GM21737 (cell line): Measurements from ENCODE around the gene CASKIN2.
"Not testable (repeated sequence)": the region's sequence is repeated elsewhere in the genome, so short reads cannot be mapped to it uniquely, and the experiment has no call there.

Experiments used
- ATAC-seq: cut with Tn5 transposase; IDR thresholded peaks from one replicate; pipeline ENCODE4 v1.9.1; 2021; ENCODE audit warnings: mild to moderate bottlenecking, moderate library complexity; ENCODE audit not compliant: unreplicated experiment

CASKIN2 gene

GRCh38 chr17:75524269-75524969, 9.1 kb upstream of the CASKIN2 start:
- ATAC-seq: no peak

- no peak for ATAC-seq
These were observed 8.3 kb upstream of the CASKIN2 start for GRCh38 chr17:75523647-75524046.

- ATAC-seq: no peak
These were observed 6.8 kb upstream of the CASKIN2 start for GRCh38 chr17:75521951-75522727.

- no peak for ATAC-seq
These were observed 6.0 kb upstream of the CASKIN2 start for GRCh38 chr17:75521290-75521689.

GRCh38 chr17:75520413-75520812, 5.1 kb upstream of the CASKIN2 start:
- ATAC-seq: not testable (repeated sequence)

- no peak for ATAC-seq
These were observed 3.7 kb upstream of the CASKIN2 start for GRCh38 chr17:75518983-75519537.

GRCh38 chr17:75518201-75518600, 2.9 kb upstream of the CASKIN2 start:
- no peak for ATAC-seq

GRCh38 chr17:75517297-75517865, 2.0 kb upstream of the CASKIN2 start:
- no peak for ATAC-seq

GRCh38 chr17:75516619-75517296, 1.4 kb upstream of the CASKIN2 start:
- peak; percentile 10 for ATAC-seq

- peak; percentile 63 for ATAC-seq
These were observed 900 bp upstream of the CASKIN2 start, which contains the start of gene TSEN54 for GRCh38 chr17:75516255-75516618. TSS of gene TSEN54 (plus strand) at chr17:75516528. CDS start at chr17:75516561, 33 bp downstream.

- no peak for ATAC-seq
These were observed 330 bp downstream of the CASKIN2 start for GRCh38 chr17:75514919-75515495.

GRCh38 chr17:75514299-75514918, 928 bp downstream of the CASKIN2 start:
- ATAC-seq: no peak

- ATAC-seq: no peak
These were observed 1.7 kb downstream of the CASKIN2 start for GRCh38 chr17:75513641-75514000.

- no peak for ATAC-seq
These were observed 2.3 kb downstream of the CASKIN2 start for GRCh38 chr17:75512926-75513640.

GRCh38 chr17:75511610-75512575, 3.4 kb downstream of the CASKIN2 start:
- no peak for ATAC-seq

- no peak for ATAC-seq
These were observed 4.1 kb downstream of the CASKIN2 start for GRCh38 chr17:75511270-75511609.

- no peak for ATAC-seq
These were observed 5.6 kb downstream of the CASKIN2 start for GRCh38 chr17:75509528-75510258.

GRCh38 chr17:75508931-75509361, 6.4 kb downstream of the CASKIN2 start:
- ATAC-seq: no peak
